Fibroblast of the aortic adventitia (primary cell): Measurements from ENCODE around the gene TBX18. TPM values are rescaled to one million over a fixed set of nuclear protein-coding genes. Genes with fewer than 3 reads are reported as not detected.

Experiments
- DNase-seq: peaks from one replicate; pipeline ENCODE4 v3.0.0-alpha.2; 2010; ENCODE audit warnings: low read depth
- H3K4me3 ChIP-seq: 2 replicates; pipeline ENCODE4 v1.5.1; 2011; ENCODE audit warnings: low read depth, mild to moderate bottlenecking, control low read depth, low read length, moderate library complexity
- total RNA-seq: library from RNA; depleted of rRNA; stranded (reverse); fragments of >200 nt; gene quantifications from 2 replicates; pipeline ENCODE4 v1.2.3, GENCODE V29; 2012; ENCODE audit warnings: low replicate concordance
- TF ChIP-seq, protein P1 (sequence below): IDR thresholded peaks from 2 replicates; pipeline ENCODE4 v1.5.1; 2011; ENCODE audit warnings: mild to moderate bottlenecking, low read length, control low read depth, inconsistent platforms; ENCODE audit not compliant: insufficient read depth

TBX18 gene
- total RNA-seq, 1 donor, result 27.1 TPM

DNA sequence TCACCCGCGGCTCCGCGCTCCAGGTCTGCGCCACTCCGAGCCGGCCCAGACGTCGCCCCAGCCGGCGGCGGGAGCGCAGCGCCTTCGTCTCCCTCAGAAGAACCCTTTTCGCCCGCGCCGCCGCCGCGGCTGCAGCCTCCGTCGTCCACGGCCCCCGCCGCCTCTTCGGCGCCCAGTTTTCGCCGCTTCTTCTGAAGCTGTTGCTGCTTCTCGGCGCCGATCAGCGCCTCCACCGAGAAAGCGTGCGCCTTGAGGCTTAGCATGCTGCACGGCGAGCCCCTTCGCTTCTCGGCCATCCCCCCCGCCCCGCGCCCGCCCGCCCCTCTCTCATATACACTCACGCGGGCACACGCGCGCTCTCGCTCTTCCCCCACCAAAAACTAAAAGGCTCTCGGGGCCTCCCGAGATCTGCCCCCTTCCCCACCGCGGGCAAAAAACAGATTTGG is 489 bp downstream of the TBX18 start:
- TF ChIP-seq, protein P1, sequence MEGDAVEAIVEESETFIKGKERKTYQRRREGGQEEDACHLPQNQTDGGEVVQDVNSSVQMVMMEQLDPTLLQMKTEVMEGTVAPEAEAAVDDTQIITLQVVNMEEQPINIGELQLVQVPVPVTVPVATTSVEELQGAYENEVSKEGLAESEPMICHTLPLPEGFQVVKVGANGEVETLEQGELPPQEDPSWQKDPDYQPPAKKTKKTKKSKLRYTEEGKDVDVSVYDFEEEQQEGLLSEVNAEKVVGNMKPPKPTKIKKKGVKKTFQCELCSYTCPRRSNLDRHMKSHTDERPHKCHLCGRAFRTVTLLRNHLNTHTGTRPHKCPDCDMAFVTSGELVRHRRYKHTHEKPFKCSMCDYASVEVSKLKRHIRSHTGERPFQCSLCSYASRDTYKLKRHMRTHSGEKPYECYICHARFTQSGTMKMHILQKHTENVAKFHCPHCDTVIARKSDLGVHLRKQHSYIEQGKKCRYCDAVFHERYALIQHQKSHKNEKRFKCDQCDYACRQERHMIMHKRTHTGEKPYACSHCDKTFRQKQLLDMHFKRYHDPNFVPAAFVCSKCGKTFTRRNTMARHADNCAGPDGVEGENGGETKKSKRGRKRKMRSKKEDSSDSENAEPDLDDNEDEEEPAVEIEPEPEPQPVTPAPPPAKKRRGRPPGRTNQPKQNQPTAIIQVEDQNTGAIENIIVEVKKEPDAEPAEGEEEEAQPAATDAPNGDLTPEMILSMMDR, result no peak
- peak; percentile 47 for DNase-seq
- H3K4me3 ChIP-seq, result peak overlapping the region; percentile 71

DNA sequence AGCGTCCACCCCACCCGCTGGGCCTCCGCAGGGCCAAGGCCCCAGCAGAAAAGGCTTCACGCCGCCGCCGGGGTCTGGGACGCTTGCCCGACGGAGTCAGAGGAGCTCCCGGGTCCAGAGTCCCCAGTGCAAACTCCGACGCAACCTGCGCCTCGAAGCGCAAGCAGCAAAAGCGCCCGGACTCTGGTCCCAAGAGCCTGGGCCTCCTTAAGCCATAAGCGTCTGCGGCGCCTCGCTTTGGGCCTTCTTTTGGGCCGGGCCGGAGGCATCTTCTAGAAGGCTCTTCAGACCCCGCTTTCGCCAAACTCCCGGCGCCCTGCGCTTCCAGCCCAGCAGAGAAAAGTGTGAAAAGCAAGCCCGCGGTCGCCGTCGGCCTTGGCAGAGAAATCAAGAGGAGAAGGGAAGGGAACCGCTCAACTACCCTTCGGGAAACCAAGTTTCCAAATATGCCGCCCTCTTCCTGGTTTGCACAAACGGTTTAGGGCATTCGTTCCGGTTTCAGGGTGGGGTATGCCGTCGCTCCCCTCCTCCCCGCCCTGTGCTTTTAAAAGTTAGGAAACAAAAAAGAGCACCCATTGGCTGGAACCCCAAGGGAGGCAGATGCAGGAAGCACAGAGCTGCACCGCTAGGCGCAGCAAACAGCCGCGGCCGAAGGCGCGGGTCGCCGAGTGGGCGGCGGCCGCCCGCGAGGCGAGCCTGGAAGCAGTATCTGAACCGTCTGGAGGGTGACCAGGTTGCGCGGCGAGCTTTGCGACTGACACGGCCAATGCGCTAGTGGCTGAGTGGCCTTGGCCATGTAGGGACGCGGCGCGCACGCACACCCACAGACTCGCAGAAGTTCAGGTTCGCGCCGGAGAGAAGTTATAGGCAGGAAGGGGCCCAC is 1.2 kb downstream of the TBX18 start:
- peak; percentile 88 for DNase-seq
- TF ChIP-seq, protein P1, result peak; percentile 31
- H3K4me3 ChIP-seq, result peak overlapping the region; percentile 71

DNA sequence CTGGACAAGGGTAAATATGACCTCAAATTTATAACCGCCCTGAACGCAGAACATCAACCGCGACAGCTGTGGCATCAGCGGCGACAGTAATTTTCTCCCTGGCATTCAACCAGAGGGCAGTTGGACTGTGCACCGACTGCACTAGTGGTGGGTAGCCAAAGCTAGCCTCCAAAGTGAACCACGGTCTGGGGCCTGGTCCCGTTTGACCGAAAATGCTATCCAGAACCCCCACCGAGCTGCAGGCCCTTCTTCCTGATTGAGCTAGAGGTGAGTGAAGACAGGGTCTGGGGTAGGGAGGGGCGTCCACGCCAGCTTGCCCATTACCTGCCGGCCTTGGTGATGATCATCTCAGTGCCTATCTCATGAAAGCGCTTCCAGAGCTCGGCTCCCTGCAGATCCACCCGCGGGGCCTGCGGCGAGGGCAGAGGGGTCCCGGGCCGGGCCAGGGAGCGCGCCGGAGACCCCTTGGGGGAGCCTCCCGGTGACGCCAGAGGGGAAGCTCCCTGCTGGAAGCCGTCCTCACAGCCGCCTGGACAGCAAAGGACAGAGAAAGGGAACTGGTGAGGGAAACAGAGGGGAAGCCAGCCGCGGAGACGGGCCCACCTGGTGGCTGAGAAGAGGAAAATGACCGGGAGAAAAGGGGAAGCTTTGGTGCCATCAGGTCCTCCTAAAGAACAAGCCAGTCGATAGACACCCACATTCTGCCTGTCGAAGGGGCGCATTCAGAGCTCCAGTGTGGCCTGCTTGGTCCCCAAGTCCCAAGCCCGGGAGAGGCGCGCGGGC is 2.0 kb downstream of the TBX18 start:
- TF ChIP-seq, protein P1, result peak; percentile 51
- H3K4me3 ChIP-seq, result peak overlapping the region; percentile 71
- DNase-seq, result peak; percentile 68

DNA sequence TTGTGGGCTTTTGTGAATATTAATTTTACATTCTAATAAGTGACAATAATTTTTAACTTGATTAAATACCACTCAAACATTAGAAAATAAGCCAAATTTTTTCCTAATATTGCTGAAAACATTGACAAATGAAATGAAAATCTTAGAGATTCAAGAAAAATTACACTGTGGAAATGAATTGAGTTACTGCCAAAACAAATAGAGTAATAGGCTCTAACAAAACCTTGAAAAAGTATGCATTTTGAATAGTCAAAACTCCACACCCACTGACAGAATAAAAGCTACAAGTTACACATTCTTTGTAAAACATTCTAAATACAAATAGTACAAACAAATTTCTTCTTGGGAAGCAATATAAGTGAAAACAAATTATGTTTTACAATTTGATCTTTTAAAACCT is 5.9 kb downstream of the TBX18 start:
- DNase-seq, result no peak
- no peak overlapping the region for H3K4me3 ChIP-seq
- TF ChIP-seq, protein P1, result no peak

DNA sequence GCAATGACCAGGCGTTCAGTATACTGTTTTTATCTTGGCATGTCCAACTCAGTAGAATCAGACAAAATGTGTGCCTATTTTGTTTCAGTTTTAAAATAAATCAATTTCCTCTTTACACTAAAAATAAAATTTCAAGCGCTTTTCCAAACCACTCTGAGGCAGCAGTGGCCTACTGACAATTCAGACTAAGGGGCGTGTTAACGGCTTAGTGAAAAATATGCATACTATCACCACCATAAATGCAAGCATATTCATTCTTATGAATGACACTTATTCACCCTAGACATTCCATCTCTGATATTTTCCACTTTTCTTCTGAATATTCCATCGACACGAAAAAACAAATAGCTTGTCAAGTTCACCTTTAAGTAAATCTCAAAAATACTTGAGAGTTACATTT is 7.5 kb downstream of the TBX18 start:
- TF ChIP-seq, protein P1, result no peak
- no peak for DNase-seq
- no peak overlapping the region for H3K4me3 ChIP-seq

DNA sequence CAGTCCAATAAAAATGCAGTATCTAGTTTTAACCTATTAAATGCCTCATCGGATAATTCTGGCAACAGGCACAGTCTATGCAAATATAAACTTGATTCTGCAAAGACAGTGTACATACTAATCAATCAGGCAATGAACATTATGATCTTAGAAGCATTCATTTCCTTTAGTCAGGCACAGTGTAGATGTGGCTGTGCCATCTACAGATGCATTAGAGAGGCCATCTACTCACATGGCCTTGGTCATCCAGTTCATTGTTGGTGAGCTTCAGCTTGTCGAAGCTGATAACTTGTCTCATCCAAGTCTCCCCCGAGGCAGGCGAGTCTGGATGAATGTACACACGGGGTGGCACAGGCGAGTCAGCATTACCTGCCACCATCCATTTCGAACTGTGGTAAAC is 7.9 kb downstream of the TBX18 start:
- DNase-seq, result no peak
- TF ChIP-seq, protein P1, result no peak
- H3K4me3 ChIP-seq, result no peak overlapping the region
